ENCODE measurements around the gene ABCF2. TPM values are rescaled to one million over a fixed set of nuclear protein-coding genes. Genes with fewer than 3 reads are reported as not detected.

The ABCF2 gene
- total RNA-seq: 57.7 and 84.9 TPM in 2 replicates

GRCh38 chr7:151226875-151227782 is at the start of gene ABCF2:
Gene ABCF2 (minus strand): TSS chr7:151227205. CDS start chr7:151226458, 747 bp downstream.

GRCh38 chr7:151248346-151249033 is 21.5 kb upstream of the ABCF2 start, which contains the start of gene SMARCD3:
Gene SMARCD3 (minus strand): TSS chr7:151248694. CDS start chr7:151248562, 132 bp downstream.

GRCh38 chr7:151232091-151232916 is 5.3 kb upstream of the ABCF2 start, which contains the start of gene CHPF2:
Gene CHPF2 (plus strand): TSS chr7:151232483. CDS start chr7:151234012, 1,529 bp downstream.

GRCh38 chr7:151210087-151210854 is 16.7 kb downstream of the ABCF2 start, which contains the start of gene H2BK1:
Gene H2BK1 (minus strand): TSS chr7:151210488. CDS start chr7:151210318, 170 bp downstream.

GRCh38 chr7:151186640-151187408 is 40.2 kb downstream of the ABCF2 start, which contains the start of gene ASB10:
Gene ASB10 (minus strand): TSS chr7:151187250. CDS start chr7:151187130, 120 bp downstream.

GRCh38 chr7:151167197-151167961 is 59.6 kb downstream of the ABCF2 start, which contains the start of gene GBX1:
Gene GBX1 (minus strand): TSS chr7:151167694. CDS start chr7:151167548, 146 bp downstream.

Other genes with a start within 250 kb of the ABCF2 start
- 4.4 and 5.2 TPM in 2 replicates for gene KCNH2, start 248.9 kb downstream of the ABCF2 start, total RNA-seq
- gene NOS3, start 236.2 kb downstream of the ABCF2 start, total RNA-seq: 3.3 and 3.7 TPM in 2 replicates
- gene ATG9B, start 202.7 kb downstream of the ABCF2 start, total RNA-seq: 0.11 and 0.12 TPM in 2 replicates
- gene ABCB8, start 198.8 kb downstream of the ABCF2 start, total RNA-seq: 43.1 and 50.1 TPM in 2 replicates
- under 0.01 and 0.75 TPM in 2 replicates for gene ASIC3, start 178.7 kb downstream of the ABCF2 start, total RNA-seq
- 17.7 and 21.6 TPM in 2 replicates for gene CDK5, start 169.3 kb downstream of the ABCF2 start, total RNA-seq
- 74.8 and 89.6 TPM in 2 replicates for gene SLC4A2, start 167.6 kb downstream of the ABCF2 start, total RNA-seq
- 78.5 and 88.9 TPM in 2 replicates for gene FASTK, start 146.4 kb downstream of the ABCF2 start, total RNA-seq
- gene TMUB1, start 143.7 kb downstream of the ABCF2 start, total RNA-seq: 20.6 and 23.4 TPM in 2 replicates
- gene AGAP3, start 140.7 kb downstream of the ABCF2 start, total RNA-seq: 41.9 and 48.9 TPM in 2 replicates
- not detected in 2 replicates for gene GBX1, start 59.5 kb downstream of the ABCF2 start, total RNA-seq
- not detected in 2 replicates for gene ASB10, start 40.0 kb downstream of the ABCF2 start, total RNA-seq
- gene H2BK1, start 16.7 kb downstream of the ABCF2 start, total RNA-seq: not detected in 2 replicates
- gene CHPF2, start 5.3 kb upstream of the ABCF2 start, total RNA-seq: 60.8 and 86.1 TPM in 2 replicates
- 25.6 and 35.7 TPM in 2 replicates for gene SMARCD3, start 21.5 kb upstream of the ABCF2 start, total RNA-seq
- 48.4 and 51.2 TPM in 2 replicates for gene NUB1, start 114.6 kb upstream of the ABCF2 start, total RNA-seq
- gene WDR86, start 182.8 kb upstream of the ABCF2 start, total RNA-seq: 0.22 TPM in 1 of 2 replicates, not detected in the other
- gene CRYGN, start 212.9 kb upstream of the ABCF2 start, total RNA-seq: 0.25 TPM in 1 of 2 replicates, not detected in the other

Data from uterine smooth muscle cell (primary cell).